Measurements from ENCODE around the gene CACNA2D3. TPM values are rescaled to one million over a fixed set of nuclear protein-coding genes. Genes with fewer than 3 reads are reported as not detected.

Gene CACNA2D3
- polyA plus RNA-seq, 12 donors, result 1.3 to 4.9 (median 3.1) TPM; not detected in 2

GRCh38 chr3:54331341-54331740, 209.0 kb downstream of the CACNA2D3 start:
- DNase-seq, result no peak

DNA sequence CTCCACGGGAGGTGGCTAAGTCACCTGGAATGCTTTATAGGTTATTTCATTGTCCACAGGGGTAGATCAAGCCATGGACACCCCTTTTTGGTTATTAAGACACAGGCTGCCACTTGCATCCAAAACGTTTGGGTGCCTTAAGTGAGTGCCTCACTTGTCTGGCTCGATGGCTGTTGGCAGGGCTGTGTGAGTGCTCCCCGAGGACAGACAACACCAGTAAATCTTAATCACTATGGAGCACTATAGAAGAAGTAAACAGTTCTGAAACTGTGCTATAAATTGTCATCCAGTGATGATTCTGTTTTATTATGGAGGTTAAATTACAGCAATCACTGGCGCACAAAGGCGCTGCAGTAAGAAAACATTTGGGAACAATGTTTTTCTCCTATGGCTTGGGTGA, 215.5 kb downstream of the CACNA2D3 start:
- DNase-seq, result no peak

DNA sequence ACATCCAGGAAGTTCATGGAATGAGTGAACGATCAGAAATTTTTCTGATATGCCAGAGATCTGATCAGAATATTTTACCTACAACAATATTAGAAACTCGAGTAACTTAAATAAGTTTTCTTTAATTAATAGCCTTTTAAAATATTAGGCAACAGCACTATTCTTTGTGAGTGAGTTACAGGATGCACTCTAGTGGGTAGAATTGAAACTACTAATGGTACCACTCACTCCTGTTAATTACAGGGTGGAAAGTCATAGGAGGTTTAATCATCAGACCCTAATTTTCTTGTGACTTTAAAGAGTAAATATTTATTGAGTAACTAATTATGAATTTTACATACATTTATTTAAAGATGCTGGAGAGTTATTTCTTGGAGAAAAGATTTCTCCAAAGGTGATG, 217.3 kb downstream of the CACNA2D3 start:
- DNase-seq, result no peak

DNA sequence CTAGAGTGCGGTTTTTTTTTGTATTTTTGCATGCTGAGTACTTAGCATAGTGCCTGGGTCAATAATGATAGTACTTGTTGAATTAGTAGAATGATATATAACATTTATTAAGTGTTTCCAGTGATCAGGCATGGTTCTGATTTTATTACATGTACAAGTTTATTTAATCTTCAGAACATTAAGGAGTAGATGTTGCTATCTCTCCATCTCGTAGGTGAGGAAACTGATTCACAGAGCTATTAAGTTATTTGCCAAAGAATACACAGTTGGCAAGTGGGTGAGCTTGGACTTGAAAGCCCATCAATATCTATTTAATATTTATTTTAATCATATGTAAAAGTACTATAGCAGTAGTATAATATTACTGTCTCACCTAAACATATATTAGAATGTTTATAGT, 219.5 kb downstream of the CACNA2D3 start:
- DNase-seq, result no peak

DNA sequence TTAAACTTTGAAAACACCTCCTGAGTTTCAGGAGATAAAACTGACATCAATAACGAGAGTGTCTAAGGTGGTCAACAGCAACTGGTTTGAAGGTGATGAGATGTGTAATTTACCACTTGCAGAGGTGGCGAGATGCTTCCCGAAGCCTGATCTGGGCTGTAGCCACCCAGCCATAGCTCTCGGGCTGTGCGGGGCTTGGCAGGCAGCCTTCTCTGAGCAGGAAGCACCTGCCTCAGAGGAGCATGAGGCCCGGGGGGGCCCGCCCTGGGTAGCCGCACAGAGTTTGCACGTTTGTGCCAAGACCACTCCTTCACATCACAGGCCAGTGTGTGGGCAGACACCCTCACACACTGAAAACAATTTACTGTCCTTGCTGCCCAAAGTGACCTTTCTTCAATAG, 220.3 kb downstream of the CACNA2D3 start:
- no peak for DNase-seq

DNA sequence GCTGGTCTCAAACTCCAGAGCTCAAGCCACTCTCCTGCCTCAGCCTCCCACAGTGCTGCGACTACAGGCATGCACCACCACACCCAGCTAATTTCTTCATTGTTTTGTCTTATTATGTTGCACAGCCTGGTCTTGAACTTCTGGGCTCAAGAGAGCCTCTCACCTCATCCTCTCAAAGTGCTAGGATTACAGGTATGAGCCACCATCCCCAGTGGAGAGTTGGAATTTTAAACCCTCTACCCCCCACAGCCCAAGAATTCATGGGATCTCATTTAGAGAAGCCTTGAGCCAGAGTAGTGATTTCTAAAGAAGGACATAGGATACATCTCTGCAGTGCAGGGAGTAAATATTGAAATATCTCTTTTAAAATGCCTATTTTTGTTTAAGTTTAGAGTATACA, 221.1 kb downstream of the CACNA2D3 start:
- no peak for DNase-seq

GRCh38 chr3:54344601-54345231, 222.4 kb downstream of the CACNA2D3 start:
- no peak for DNase-seq

DNA sequence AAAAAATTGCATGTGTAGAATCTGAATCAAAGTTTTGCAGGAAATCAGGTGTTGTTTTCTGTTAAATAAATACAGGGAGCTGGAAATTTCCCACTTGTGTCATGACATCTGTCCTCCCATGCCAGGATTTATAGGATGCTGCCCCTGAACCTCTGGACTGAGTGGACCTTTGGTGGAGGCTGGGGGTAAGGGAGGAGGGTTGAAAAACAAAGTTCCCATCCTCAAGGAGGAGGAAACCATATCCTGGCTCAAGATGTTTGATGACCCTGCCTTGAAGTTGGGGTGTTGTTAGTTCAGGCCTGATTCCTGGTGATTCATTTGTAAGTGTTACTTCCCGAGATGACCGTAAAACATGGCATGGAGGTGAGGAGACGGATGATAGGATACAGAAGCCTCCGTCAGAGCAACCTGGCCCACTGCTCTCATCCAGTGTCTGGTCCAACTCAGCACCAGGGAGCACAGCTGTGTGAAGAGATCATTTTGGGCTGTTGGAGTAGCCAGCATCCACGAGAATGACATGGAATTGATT, 223.6 kb downstream of the CACNA2D3 start:
- DNase-seq, result no peak

- DNase-seq, result no peak
Measured at GRCh38 chr3:54347060-54347459, 224.7 kb downstream of the CACNA2D3 start.

GRCh38 chr3:54347933-54348332, 225.6 kb downstream of the CACNA2D3 start:
- no peak for DNase-seq

DNA sequence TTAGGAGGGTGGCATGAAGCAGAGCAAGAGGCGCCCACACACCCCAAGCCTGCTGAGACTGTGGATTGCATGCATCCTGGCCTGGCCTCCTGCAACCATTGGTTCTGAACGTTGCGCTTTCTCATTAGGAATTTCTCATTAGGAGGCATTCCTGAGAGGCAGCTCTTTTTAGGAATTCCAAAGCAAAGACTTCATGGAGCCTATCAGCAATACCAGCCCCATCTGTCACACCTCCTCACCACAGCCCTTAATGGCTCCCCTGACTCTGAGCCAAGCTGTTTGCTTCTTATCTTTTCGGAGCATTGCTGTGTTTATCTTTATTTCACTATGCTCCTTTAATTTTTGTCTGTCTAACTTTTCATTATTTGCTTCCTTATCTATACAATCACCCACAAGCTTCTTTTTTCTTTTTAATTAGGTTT, 226.9 kb downstream of the CACNA2D3 start:
- no peak for DNase-seq

DNA sequence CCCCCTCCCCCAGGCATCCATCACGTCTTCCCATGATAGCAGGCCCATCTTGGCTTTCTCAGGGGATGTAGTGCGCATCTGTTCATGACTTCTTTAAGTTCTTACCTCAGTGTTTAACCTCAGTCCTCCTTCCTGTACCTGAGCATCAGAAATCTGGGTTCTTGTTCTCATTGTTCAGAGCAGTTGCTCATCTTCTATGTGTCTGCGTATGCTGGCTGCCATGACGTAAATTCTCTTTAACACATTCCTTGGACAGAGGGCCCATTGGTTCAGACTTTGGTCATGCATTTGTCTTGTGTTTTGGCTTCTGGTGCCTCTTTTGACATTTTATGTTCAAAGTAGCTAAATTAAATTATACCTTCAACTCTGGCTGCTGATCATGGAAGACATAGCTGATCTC, 227.3 kb downstream of the CACNA2D3 start:
- DNase-seq, result no peak

DNA sequence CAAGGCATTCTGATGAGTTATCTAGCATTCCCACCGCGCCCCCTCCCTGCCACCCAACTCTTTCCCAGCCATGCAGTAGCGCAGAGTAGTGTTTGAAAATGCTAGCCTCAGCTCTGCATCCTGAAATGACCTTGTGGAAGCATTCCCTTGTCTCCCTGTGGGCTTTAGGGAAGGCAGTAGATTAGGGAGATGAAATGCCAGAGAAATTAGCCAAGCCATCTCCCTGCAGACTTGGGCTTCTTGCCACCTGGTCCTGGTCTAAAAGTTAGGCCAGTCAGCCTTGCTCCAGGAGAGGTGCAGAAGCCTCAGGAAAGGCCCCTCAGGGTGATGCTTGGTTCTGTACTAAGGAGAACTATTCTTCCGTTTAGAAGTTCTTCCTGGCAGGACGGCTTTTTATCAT, 231.2 kb downstream of the CACNA2D3 start:
- DNase-seq, result no peak

GRCh38 chr3:54353946-54354345, 231.6 kb downstream of the CACNA2D3 start:
- DNase-seq, result no peak

- DNase-seq, result no peak
Measured at GRCh38 chr3:54355800-54356199, 233.4 kb downstream of the CACNA2D3 start.

DNA sequence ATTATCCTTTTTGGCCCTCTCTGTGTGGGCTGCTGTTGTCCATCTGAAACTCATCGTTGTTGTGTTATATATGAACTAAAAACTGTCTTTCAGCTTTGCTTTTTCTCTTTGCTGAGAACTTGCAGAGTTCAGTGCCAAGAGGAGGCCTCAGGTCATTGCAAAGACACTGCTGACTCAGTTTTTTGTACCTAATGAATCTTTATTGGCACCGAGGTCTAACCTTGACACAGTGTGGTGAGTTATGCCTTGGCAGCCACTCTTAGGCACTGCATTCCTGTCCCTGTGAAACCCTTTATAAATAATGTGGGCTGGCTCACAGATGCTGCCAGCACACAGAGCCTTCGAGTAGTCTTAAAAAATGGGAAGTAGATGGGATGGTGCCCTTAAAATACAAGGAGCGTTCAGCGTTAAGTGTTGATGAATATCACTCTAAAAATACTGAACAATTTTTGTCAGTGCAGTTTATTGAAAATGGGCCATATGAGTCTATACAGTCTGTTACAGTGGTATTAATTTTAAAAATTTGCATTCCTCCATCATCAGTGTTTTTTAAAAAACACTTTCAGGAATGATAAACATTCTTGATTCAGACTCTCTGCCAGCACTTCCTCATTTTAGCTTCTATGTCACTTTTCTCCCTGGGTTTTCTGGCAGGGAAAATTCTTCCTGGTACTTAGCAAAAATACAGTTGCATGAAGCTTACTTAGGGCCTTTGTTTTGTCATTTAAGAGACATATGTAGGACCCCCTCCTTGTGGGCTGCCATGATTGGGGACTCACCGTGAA, 234.1 kb downstream of the CACNA2D3 start:
- DNase-seq, result no peak

DNA sequence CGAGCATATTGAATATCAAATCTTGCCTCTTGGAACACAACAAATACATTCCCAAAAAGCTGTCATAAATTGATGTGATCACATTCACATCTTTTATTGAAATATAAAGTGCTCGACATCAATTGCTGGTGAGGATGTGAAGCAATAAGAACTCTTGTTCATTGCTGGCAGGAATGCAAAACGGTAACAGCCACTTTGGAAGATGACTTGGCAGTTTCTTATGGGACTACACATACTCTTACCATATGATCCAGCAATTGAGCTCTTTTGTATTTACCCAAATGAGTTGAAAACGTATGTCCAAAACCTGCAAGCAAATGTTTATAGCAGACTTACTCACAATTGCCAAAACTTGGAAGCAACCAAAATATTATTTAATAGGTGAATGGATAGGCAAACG, 234.9 kb downstream of the CACNA2D3 start:
- no peak for DNase-seq

DNA sequence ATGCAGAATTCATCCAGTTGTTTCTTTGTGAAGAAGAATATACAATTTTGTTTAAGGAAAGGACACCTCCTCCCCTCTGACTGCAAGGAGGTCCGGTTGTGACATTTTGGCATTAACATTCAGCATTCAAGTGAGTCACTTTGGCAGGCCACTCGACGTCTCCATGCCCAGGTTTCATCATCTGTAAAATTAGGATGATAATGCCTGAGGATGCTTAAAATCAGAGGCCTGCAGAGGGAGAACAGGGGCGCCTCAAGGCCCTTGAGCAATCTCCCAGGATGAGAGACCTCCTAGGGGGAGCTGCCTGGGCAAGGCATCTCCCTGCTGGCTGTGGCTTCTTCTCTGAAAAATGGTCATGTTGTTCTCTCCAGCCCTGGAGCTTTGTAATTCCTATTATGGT, 236.0 kb downstream of the CACNA2D3 start:
- no peak for DNase-seq

GRCh38 chr3:54358969-54359694, 236.8 kb downstream of the CACNA2D3 start:
- no peak for DNase-seq

- DNase-seq, result no peak
Measured at GRCh38 chr3:54360320-54360719, 238.0 kb downstream of the CACNA2D3 start.

GRCh38 chr3:54361746-54362283, 239.5 kb downstream of the CACNA2D3 start:
- no peak for DNase-seq

DNA sequence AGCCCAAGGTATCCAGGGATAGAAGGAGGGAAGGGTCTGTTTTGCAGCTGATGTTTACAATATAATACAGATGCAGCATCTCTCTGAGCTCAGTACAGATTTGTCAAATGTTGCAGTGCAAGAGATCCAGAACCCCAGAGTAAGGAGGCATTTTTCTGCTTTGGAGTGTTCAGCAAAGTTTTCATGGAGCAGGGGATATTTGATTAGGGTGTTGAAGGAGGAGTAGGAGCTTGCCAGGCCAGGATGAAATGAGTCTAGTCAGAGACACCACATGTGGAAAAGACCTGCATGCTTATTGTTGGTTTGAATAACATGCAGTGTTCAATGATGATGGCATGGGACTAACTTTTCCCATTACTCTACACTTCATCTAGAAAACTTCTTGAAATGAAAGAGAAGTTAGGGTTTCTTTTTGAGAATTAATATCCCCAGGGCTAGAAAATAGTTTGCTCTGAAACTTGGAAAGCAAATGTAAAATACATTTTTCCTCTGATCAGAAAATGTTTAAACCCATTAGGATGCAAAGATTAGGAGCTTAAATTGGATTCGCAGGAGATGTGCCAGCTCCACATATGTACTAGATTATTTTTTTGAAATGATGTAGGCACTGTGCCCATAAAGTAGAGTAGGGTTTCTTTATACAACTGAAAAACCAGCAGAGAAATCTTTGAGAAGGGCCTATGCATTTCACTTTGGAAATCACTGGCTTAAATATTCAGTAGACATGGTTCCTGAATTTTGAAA, 243.8 kb downstream of the CACNA2D3 start:
- no peak for DNase-seq

Data from muscle of arm (tissue), 12 donors.